GM23338 (cell line): ENCODE measurements around the gene UBC. TPM values are rescaled to one million over a fixed set of nuclear protein-coding genes. Genes with fewer than 3 reads are reported as not detected.
A peak's percentile ranks its signal among the peaks of the same experiment; 100 is the strongest.
"Not testable (repeated sequence)": the region's sequence is repeated elsewhere in the genome, so short reads cannot be mapped to it uniquely, and the experiment has no call there.

ENCODE experiments used
- ATAC-seq: fragments of 200-7000 bp; cut with Tn5 transposase; 3 replicates; pipeline ENCODE4 v1.9.1; 2020
- DNase-seq: peaks from one replicate; pipeline ENCODE4 v3.0.0-alpha.2; 2015; ENCODE audit warnings: low spot score
- H2AFZ ChIP-seq: fragments of 200-600 bp; sonication (generic); 2 replicates; pipeline ENCODE4 v1.8.0; 2016; ENCODE audit warnings: antibody characterized with exemption, mild to moderate bottlenecking, moderate library complexity
- H3F3A ChIP-seq: fragments of 200-600 bp; sonication (generic); replicated peaks from 2 replicates; pipeline ENCODE4 v1.8.0; 2017; ENCODE audit warnings: antibody characterized with exemption, mixed run types, low read depth
- H3K27ac ChIP-seq: fragments of 200-600 bp; sonication (generic); 2 replicates; pipeline ENCODE4 v1.6.1; 2016; ENCODE audit warnings: low read depth
- H3K27me3 ChIP-seq: fragments of 200-600 bp; sonication (generic); 2 replicates; pipeline ENCODE4 v1.8.0; 2016; ENCODE audit warnings: mild to moderate bottlenecking, mixed run types, moderate library complexity; ENCODE audit not compliant: insufficient read depth
- H3K36me3 ChIP-seq: fragments of 200-600 bp; sonication (generic); 2 replicates; pipeline ENCODE4 v1.8.0; 2016; ENCODE audit warnings: mild to moderate bottlenecking; ENCODE audit not compliant: insufficient read depth
- H3K4me1 ChIP-seq: fragments of 200-600 bp; sonication (generic); 2 replicates; pipeline ENCODE4 v1.8.0; 2016; ENCODE audit warnings: mild to moderate bottlenecking, moderate library complexity; ENCODE audit not compliant: insufficient read depth
- H3K4me2 ChIP-seq: fragments of 200-600 bp; sonication (generic); 2 replicates; pipeline ENCODE4 v1.7.1; 2017; ENCODE audit warnings: mixed run types
- H3K4me3 ChIP-seq: fragments of 200-600 bp; sonication (generic); 2 replicates; pipeline ENCODE4 v1.6.1; 2016; ENCODE audit warnings: mixed run types
- H3K79me2 ChIP-seq: fragments of 200-600 bp; sonication (generic); replicated peaks from 2 replicates; pipeline ENCODE4 v1.8.0; 2017; ENCODE audit warnings: mild to moderate bottlenecking; ENCODE audit not compliant: insufficient read depth
- H3K9me2 ChIP-seq: fragments of 200-600 bp; sonication (generic); 2 replicates; pipeline ENCODE4 v1.8.0; 2017; ENCODE audit not compliant: insufficient read depth
- H4K20me1 ChIP-seq: fragments of 200-600 bp; sonication (generic); replicated peaks from 2 replicates; pipeline ENCODE4 v1.8.0; 2017; ENCODE audit warnings: mild to moderate bottlenecking; ENCODE audit not compliant: insufficient read depth
- H3K27ac Mint-ChIP-seq: 2 replicates; pipeline ENCODE4 v1.8.0; 2020; ENCODE audit warnings: inconsistent platforms, mild to moderate bottlenecking, moderate library complexity, mixed read lengths
- H3K27me3 Mint-ChIP-seq: 3 replicates; pipeline ENCODE4 v1.8.0; 2022; ENCODE audit warnings: low read depth, mild to moderate bottlenecking, moderate library complexity, mixed read lengths, inconsistent platforms; ENCODE audit not compliant: insufficient read depth, poor library complexity
- H3K36me3 Mint-ChIP-seq: 3 replicates; pipeline ENCODE4 v1.8.0; 2021; ENCODE audit warnings: low read depth, mild to moderate bottlenecking, inconsistent platforms, moderate library complexity, mixed read lengths
- H3K4me1 Mint-ChIP-seq: 3 replicates; pipeline ENCODE4 v1.8.0; 2020; ENCODE audit warnings: mild to moderate bottlenecking, inconsistent platforms, mixed read lengths
- H3K4me3 Mint-ChIP-seq: 3 replicates; pipeline ENCODE4 v1.8.0; 2021; ENCODE audit warnings: moderate library complexity, mild to moderate bottlenecking, inconsistent platforms, mixed read lengths
- H3K9me3 Mint-ChIP-seq: 3 replicates; pipeline ENCODE4 v1.8.0; 2020; ENCODE audit warnings: moderate library complexity, mild to moderate bottlenecking, inconsistent platforms, mixed read lengths
- CREB1 ChIP-seq: fragments of 250-450 bp; sonication (Bioruptor Pico); IDR thresholded peaks from 2 replicates; pipeline ENCODE4 v1.5.0; 2020; ENCODE audit warnings: low read depth, mild to moderate bottlenecking, moderate library complexity
- POLR2AphosphoS5 ChIP-seq: IDR thresholded peaks from 2 replicates; pipeline ENCODE4 v1.6.1; 2016; ENCODE audit warnings: antibody characterized with exemption, low read depth
- polyA plus RNA-seq: library from polyadenylated mRNA; unstranded; fragments of >200 nt; fragmentation: Nextera tagmentation; extraction: Ambion mirVana; gene quantifications from 2 replicates; pipeline ENCODE4 v1.2.1, GENCODE V29; 2016
- total RNA-seq: library from RNA; depleted of rRNA; stranded (reverse); fragments of >200 nt; shearing (Covaris generic); gene quantifications from 2 replicates; pipeline ENCODE4 v1.2.3, GENCODE V29; 2014

The UBC gene
- total and polyA plus RNA-seq, 2 experiments from 2014 or later: 511 to 665 TPM

DNA sequence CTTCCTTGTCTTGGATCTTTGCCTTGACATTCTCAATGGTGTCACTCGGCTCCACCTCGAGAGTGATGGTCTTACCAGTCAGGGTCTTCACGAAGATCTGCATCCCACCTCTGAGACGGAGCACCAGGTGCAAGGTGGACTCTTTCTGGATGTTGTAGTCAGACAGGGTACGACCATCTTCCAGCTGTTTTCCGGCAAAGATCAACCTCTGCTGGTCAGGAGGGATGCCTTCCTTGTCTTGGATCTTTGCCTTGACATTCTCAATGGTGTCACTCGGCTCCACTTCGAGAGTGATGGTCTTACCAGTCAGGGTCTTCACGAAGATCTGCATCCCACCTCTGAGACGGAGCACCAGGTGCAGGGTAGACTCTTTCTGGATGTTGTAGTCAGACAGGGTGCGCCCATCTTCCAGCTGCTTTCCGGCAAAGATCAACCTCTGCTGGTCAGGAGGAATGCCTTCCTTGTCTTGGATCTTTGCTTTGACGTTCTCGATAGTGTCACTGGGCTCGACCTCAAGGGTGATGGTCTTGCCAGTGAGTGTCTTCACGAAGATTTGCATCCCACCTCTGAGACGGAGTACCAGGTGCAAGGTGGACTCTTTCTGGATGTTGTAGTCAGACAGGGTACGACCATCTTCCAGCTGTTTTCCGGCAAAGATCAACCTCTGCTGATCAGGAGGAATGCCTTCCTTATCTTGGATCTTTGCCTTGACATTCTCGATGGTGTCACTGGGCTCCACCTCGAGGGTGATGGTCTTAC is 1.7 kb downstream of the UBC start:
- H3K9me3 Mint-ChIP-seq: peaks cover 18% of the 10 kb centered on the region
- DNase-seq, H3K27ac ChIP-seq, H3K36me3 ChIP-seq, H2AFZ ChIP-seq, ATAC-seq, H3K27me3 ChIP-seq, H3K4me2 ChIP-seq, H3K27ac Mint-ChIP-seq, H3K9me2 ChIP-seq: not testable (repeated sequence)
- H3K27me3 Mint-ChIP-seq: peaks cover 31% of the 10 kb centered on the region
- peak overlapping the region; percentile 97 for H3K4me3 Mint-ChIP-seq
- Histone ChIP-seq H3K79me2 (peaks cover 28% of the 10 kb centered on the region), H3K4me1 (peaks cover 22% of the 10 kb centered on the region), H3F3A (peaks cover 21% of the 10 kb centered on the region), H4K20me1 (peaks cover 15% of the 10 kb centered on the region), H3K4me3 (peak overlapping the region; percentile 95)
- H3K4me1 Mint-ChIP-seq: peaks cover 44% of the 10 kb centered on the region
- H3K36me3 Mint-ChIP-seq: peaks cover 43% of the 10 kb centered on the region

GRCh38 chr12:124911521-124911920 is 2.9 kb downstream of the UBC start:
- not testable (repeated sequence) for H3K27ac Mint-ChIP-seq

GRCh38 chr12:124910561-124911478 is 3.6 kb downstream of the UBC start:
- Histone ChIP-seq H3K4me3 (no peak overlapping the region), H3F3A (peaks cover 23% of the 10 kb centered on the region), H3K27me3 (no peaks in the 10 kb centered on the region), H3K4me1 (peaks cover 11% of the 10 kb centered on the region), H3K27ac (0 out of 2 replicates have a peak overlapping the region, but pooled peaks have one; percentile 42), H3K79me2 (peaks cover 28% of the 10 kb centered on the region), H4K20me1 (peaks cover 15% of the 10 kb centered on the region), H3K4me2 (no peak overlapping the region), H3K36me3 (peaks cover 8% of the 10 kb centered on the region; the same call in 1 of the 2 replicates), H3K9me2 (no peaks in the 10 kb centered on the region), H2AFZ (no peak overlapping the region)
- peaks cover 32% of the 10 kb centered on the region for H3K4me1 Mint-ChIP-seq
- H3K9me3 Mint-ChIP-seq: peaks cover 18% of the 10 kb centered on the region
- peak; percentile 31 for TF ChIP-seq POLR2AphosphoS5
- TF ChIP-seq CREB1 (CRISPR knock-in tag): no peak
- H3K36me3 Mint-ChIP-seq: peaks cover 43% of the 10 kb centered on the region
- H3K4me3 Mint-ChIP-seq: peak overlapping the region; percentile 31
- H3K27ac Mint-ChIP-seq: no peak overlapping the region
- DNase-seq: peak; percentile 39
- peaks cover 31% of the 10 kb centered on the region for H3K27me3 Mint-ChIP-seq
- ATAC-seq: peak; percentile 2; the same call in 1 of the 3 replicates

More at GRCh38 chr12:124911521-124911920, 2.9 kb downstream of the UBC start:
- H3K4me1 ChIP-seq: peaks cover 18% of the 10 kb centered on the region
- H3K27me3 Mint-ChIP-seq: peaks cover 31% of the 10 kb centered on the region
- H3K36me3 Mint-ChIP-seq: peaks cover 43% of the 10 kb centered on the region
- not testable (repeated sequence) for H3K27me3 ChIP-seq, H3K36me3 ChIP-seq, H2AFZ ChIP-seq, H3K4me2 ChIP-seq, DNase-seq, H3K27ac ChIP-seq, H3K9me2 ChIP-seq, H3K4me3 ChIP-seq, ATAC-seq
- peaks cover 37% of the 10 kb centered on the region for H3K4me1 Mint-ChIP-seq
- H3K79me2 ChIP-seq: peaks cover 28% of the 10 kb centered on the region
- peaks cover 21% of the 10 kb centered on the region for H3F3A ChIP-seq
- peaks cover 15% of the 10 kb centered on the region for H4K20me1 ChIP-seq
- peak overlapping the region; percentile 55 for H3K4me3 Mint-ChIP-seq
- peaks cover 18% of the 10 kb centered on the region for H3K9me3 Mint-ChIP-seq
